ENCODE measurements around the gene TEX13A. TPM values are rescaled to one million over a fixed set of nuclear protein-coding genes. Genes with fewer than 3 reads are reported as not detected.

TEX13A gene, protein sequence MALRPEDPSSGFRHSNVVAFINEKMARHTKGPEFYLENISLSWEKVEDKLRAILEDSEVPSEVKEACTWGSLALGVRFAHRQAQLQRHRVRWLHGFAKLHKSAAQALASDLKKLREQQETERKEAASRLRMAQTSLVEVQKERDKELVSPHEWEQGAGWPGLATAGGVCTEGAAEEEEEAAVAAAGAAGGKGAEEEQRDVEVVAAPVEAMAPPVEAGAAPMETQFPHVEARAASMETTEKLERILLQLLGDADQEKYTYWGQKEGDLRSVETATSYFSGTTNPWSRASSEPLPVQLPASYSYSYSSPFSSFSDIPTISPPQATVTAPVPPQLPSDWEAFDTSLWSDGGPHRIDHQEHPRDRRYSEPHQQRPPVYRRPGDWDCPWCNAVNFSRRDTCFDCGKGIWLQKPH
- total RNA-seq: not detected

DNA sequence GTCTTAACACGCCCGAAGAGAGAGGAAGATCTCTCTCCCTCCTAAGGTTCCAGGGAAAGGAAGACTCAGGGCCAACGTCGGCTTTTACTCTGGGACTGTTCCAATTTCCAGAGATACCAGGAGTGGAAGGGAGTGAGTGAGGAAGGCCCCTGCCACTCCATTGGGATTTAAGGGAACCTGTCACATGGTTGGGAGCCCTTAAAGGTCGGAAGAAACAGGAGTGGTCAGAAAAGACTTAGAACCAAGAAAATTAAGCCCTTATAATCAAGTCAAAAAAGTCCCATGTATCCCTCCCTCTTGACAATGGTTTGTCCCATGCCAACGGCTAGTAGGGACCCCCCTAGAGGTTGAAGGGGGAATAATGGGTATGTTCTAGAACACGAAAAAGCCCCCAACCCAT is at the start of gene TEX13A:
Gene TEX13A, minus strand, starts transcription at position 59 of the 400 bp plus-strand sequence. CDS start 297 bp downstream, outside the sequence.
- DNase-seq (ENCODE audit: extremely low spot score): no peak
- no peaks in the 10 kb centered on the region for H3K4me1 ChIP-seq
- intact Hi-C loops (cut with DNase I): no loop called here
- 76% methylated on average over 7 of the region's 7 CpGs for WGBS
- no peak for TF ChIP-seq POLR2AphosphoS5 (IDR thresholded peaks at IDR 0.05)
- TF ChIP-seq, protein P1, sequence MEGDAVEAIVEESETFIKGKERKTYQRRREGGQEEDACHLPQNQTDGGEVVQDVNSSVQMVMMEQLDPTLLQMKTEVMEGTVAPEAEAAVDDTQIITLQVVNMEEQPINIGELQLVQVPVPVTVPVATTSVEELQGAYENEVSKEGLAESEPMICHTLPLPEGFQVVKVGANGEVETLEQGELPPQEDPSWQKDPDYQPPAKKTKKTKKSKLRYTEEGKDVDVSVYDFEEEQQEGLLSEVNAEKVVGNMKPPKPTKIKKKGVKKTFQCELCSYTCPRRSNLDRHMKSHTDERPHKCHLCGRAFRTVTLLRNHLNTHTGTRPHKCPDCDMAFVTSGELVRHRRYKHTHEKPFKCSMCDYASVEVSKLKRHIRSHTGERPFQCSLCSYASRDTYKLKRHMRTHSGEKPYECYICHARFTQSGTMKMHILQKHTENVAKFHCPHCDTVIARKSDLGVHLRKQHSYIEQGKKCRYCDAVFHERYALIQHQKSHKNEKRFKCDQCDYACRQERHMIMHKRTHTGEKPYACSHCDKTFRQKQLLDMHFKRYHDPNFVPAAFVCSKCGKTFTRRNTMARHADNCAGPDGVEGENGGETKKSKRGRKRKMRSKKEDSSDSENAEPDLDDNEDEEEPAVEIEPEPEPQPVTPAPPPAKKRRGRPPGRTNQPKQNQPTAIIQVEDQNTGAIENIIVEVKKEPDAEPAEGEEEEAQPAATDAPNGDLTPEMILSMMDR (IDR thresholded peaks at IDR 0.05): no peak
- no peak for TF ChIP-seq EP300 (IDR thresholded peaks at IDR 0.05)
- no peak for TF ChIP-seq POLR2A (IDR thresholded peaks at IDR 0.05; ENCODE audit: low read depth)
- H3K4me3 ChIP-seq: no peak within 1 kb of the TSS
- H3K27me3 ChIP-seq: no peaks in the 10 kb centered on the region
- H3K36me3 ChIP-seq: no peaks in the 10 kb centered on the region
- peaks cover 0 to 6% (median 0%) of the 10 kb centered on the region in 4 donors for H3K9me3 ChIP-seq
- H3K27ac ChIP-seq (replicated peaks in 1 of 4): no peak within 1 kb of the TSS

DNA sequence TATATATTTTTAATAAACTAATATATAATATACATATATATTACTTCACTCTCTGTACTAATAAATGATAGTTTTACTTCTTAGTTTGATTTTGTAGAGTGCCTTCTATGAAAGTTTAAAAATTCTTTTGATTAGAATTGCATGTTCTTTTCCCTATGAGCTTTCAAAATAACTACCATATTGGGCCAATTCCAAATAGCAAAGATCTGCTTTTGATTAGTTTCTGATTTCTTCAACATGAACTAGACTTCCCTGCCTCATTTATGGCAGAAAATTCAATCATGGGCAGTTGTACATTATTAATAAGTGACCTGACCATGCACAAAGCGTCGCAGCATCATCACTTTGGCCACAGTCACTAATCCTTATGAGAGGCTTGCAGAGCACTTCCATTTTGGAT is 48.9 kb upstream of the TEX13A start:
- Histone ChIP-seq H3K36me3 (no peaks in the 10 kb centered on the region), H3K27ac (replicated peaks in 1 of 4) (no peak overlapping the region), H3K4me1 (no peaks in the 10 kb centered on the region), H3K27me3 (no peaks in the 10 kb centered on the region), H3K9me3 (no peaks in the 10 kb centered on the region), H3K4me3 (no peak overlapping the region)
- intact Hi-C loops (cut with DNase I): no loop called here
- TF ChIP-seq, protein P1 (IDR thresholded peaks at IDR 0.05): no peak
- TF ChIP-seq POLR2A (IDR thresholded peaks at IDR 0.05; ENCODE audit: low read depth): no peak
- TF ChIP-seq EP300 (IDR thresholded peaks at IDR 0.05): no peak
- WGBS: 71% methylated on average over 2 of the region's 2 CpGs
- DNase-seq (ENCODE audit: extremely low spot score): no peak

DNA sequence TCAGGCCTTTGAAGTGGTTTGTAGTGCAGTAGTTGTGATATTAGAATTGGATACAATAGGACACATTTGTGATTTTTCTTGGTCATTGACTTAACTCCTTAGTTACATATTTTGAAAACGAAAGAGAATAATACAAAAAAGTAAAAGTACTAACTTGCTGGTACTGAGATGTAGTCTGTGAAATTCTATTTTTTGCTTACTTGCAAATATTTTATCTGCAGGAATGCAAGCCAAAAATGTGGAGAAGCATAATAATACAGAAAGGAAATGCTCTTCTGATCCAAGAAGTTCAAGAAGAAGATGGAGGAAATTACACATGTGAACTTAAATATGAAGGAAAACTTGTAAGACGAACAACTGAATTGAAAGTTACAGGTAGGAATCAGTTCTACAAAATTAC is 46.7 kb upstream of the TEX13A start:
- Histone ChIP-seq H3K27ac (replicated peaks in 1 of 4) (no peak overlapping the region), H3K4me1 (no peaks in the 10 kb centered on the region), H3K4me3 (no peak overlapping the region), H3K36me3 (no peaks in the 10 kb centered on the region), H3K27me3 (no peaks in the 10 kb centered on the region), H3K9me3 (no peaks in the 10 kb centered on the region)
- WGBS: 67% methylated on average over 2 of the region's 2 CpGs
- DNase-seq (ENCODE audit: extremely low spot score): no peak
- TF ChIP-seq EP300 (IDR thresholded peaks at IDR 0.05): no peak
- no peak for TF ChIP-seq POLR2AphosphoS5 (IDR thresholded peaks at IDR 0.05)
- no peak for TF ChIP-seq POLR2A (IDR thresholded peaks at IDR 0.05; ENCODE audit: low read depth)
- TF ChIP-seq, protein P1 (IDR thresholded peaks at IDR 0.05): no peak
- intact Hi-C loops (cut with DNase I): no loop called here

DNA sequence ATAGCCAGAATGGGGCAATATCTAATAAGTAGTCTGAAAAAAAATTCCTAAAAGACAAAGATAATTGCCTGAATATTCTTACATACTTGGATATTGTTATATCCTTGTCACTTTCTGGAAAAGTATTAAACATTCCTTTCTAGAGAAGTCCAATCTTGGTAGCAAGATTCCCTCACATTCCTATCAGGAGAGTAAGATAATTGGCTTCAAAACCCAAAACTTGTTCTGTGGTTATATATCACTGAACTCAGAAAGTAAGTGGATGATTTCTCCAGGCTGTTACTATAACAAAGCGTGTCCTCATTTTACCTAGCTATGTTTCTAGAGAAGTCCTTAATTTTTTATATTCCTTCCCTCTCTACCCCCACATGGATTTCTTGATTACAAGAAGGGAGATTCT is 46.0 kb upstream of the TEX13A start:
- no peak for TF ChIP-seq POLR2AphosphoS5 (IDR thresholded peaks at IDR 0.05)
- TF ChIP-seq, protein P1 (IDR thresholded peaks at IDR 0.05): no peak
- no peak for TF ChIP-seq EP300 (IDR thresholded peaks at IDR 0.05)
- TF ChIP-seq POLR2A (IDR thresholded peaks at IDR 0.05; ENCODE audit: low read depth): no peak
- no peaks in the 10 kb centered on the region for H3K9me3 ChIP-seq
- H3K27me3 ChIP-seq: no peaks in the 10 kb centered on the region
- H3K36me3 ChIP-seq: no peaks in the 10 kb centered on the region
- no peaks in the 10 kb centered on the region for H3K4me1 ChIP-seq
- H3K4me3 ChIP-seq: no peak overlapping the region
- no peak for DNase-seq (ENCODE audit: extremely low spot score)
- WGBS: 77% methylated on average over 1 of the region's 1 CpG
- no peak overlapping the region for H3K27ac ChIP-seq (replicated peaks in 1 of 4)
- intact Hi-C loops (cut with DNase I): no loop called here
